Loucy (cell line): ENCODE results near the gene NRP1.

Experiments used
- H2AFZ ChIP-seq: fragments of 200-600 bp; sonication (generic); 2 replicates; pipeline ENCODE4 v1.6.0; 2016; ENCODE audit warnings: antibody characterized with exemption, mild to moderate bottlenecking, low read length, moderate library complexity
- H3F3A ChIP-seq: fragments of 200-600 bp; 2 replicates; pipeline ENCODE4 v1.6.0; 2016; ENCODE audit warnings: antibody characterized with exemption, low read depth, mild to moderate bottlenecking
- H3K27me3 ChIP-seq: fragments of 200-600 bp; sonication (generic); 2 replicates; pipeline ENCODE4 v1.6.1; 2014; ENCODE audit warnings: low read length, mild to moderate bottlenecking; ENCODE audit not compliant: insufficient read depth, poor library complexity, severe bottlenecking
- H3K36me3 ChIP-seq: fragments of 200-600 bp; sonication (generic); 2 replicates; pipeline ENCODE4 v1.6.1; 2016; ENCODE audit warnings: low read length; ENCODE audit not compliant: insufficient read depth
- H3K4me1 ChIP-seq: fragments of 200-600 bp; sonication (generic); 2 replicates; pipeline ENCODE4 v1.5.1; 2014; ENCODE audit warnings: low read length, mild to moderate bottlenecking; ENCODE audit not compliant: insufficient read depth, poor library complexity, severe bottlenecking
- H3K4me2 ChIP-seq: fragments of 200-600 bp; sonication (generic); 2 replicates; pipeline ENCODE4 v1.6.0; 2014; ENCODE audit warnings: antibody characterized with exemption, low read length, low read depth, mild to moderate bottlenecking; ENCODE audit not compliant: poor library complexity, severe bottlenecking
- H3K4me3 ChIP-seq: fragments of 200-600 bp; sonication (generic); 2 replicates; pipeline ENCODE4 v1.5.1; 2014; ENCODE audit warnings: low read length, mild to moderate bottlenecking, mixed read lengths; ENCODE audit not compliant: poor library complexity, severe bottlenecking
- H3K79me2 ChIP-seq: fragments of 200-600 bp; sonication (generic); 2 replicates; pipeline ENCODE4 v1.6.1; 2014; ENCODE audit warnings: low read length; ENCODE audit not compliant: insufficient read depth
- H3K9ac ChIP-seq: fragments of 200-600 bp; sonication (generic); 2 replicates; pipeline ENCODE4 v1.6.0; 2014; ENCODE audit warnings: mild to moderate bottlenecking, low read depth, low read length, moderate library complexity; ENCODE audit not compliant: poor library complexity, severe bottlenecking
- H3K9me2 ChIP-seq: fragments of 200-600 bp; sonication (generic); replicated peaks from 2 replicates; pipeline ENCODE4 v1.6.1; 2016; ENCODE audit warnings: low read depth, low read length, mixed read lengths
- H3K9me3 ChIP-seq: fragments of 200-600 bp; sonication (generic); 2 replicates; pipeline ENCODE4 v1.6.1; 2014; ENCODE audit warnings: mild to moderate bottlenecking, antibody characterized with exemption, low read length, low read depth; ENCODE audit not compliant: insufficient read depth
- H4K20me1 ChIP-seq: fragments of 200-600 bp; sonication (generic); 2 replicates; pipeline ENCODE4 v1.6.0; 2014; ENCODE audit warnings: antibody characterized with exemption, low read length, mild to moderate bottlenecking; ENCODE audit not compliant: insufficient read depth, poor library complexity, severe bottlenecking
- CTCF ChIP-seq: fragments of 200-600 bp; sonication (generic); conservative IDR thresholded peaks from 2 replicates; pipeline ENCODE4 v1.5.1; 2014; ENCODE audit warnings: mild to moderate bottlenecking, antibody characterized with exemption, low read length
- EZH2phosphoT487 ChIP-seq: fragments of 200-600 bp; IDR thresholded peaks from 2 replicates; pipeline ENCODE4 v1.6.1; 2018; ENCODE audit warnings: antibody characterized with exemption, mild to moderate bottlenecking, moderate library complexity, borderline replicate concordance

The NRP1 gene

GRCh38 chr10:33145451-33146188 is 188.8 kb downstream of the NRP1 start:
- H3K27me3 ChIP-seq, result no peaks in the 10 kb centered on the region
- no peak overlapping the region for H3K4me3 ChIP-seq
- no peak for TF ChIP-seq CTCF
- TF ChIP-seq EZH2phosphoT487, result no peak
- no peaks in the 10 kb centered on the region for H3K36me3 ChIP-seq
- H3K9ac ChIP-seq, result no peak overlapping the region
- H2AFZ ChIP-seq, result no peak overlapping the region
- H3K4me1 ChIP-seq, result peaks cover 14% of the 10 kb centered on the region
- no peaks in the 10 kb centered on the region for H4K20me1 ChIP-seq
- no peaks in the 10 kb centered on the region for H3K79me2 ChIP-seq
- no peaks in the 10 kb centered on the region for H3K9me3 ChIP-seq
- no peaks in the 10 kb centered on the region for H3K9me2 ChIP-seq
- no peak overlapping the region for H3K4me2 ChIP-seq
- no peaks in the 10 kb centered on the region for H3F3A ChIP-seq

GRCh38 chr10:33143160-33143728 is 191.2 kb downstream of the NRP1 start:
- Histone ChIP-seq H2AFZ (0 out of 2 replicates have a peak overlapping the region, but pooled peaks have one; percentile 16), H3K36me3 (no peaks in the 10 kb centered on the region)
- no peak for TF ChIP-seq CTCF
- no peak for TF ChIP-seq EZH2phosphoT487

GRCh38 chr10:33142295-33142694 is 192.2 kb downstream of the NRP1 start:
- Histone ChIP-seq H3K9me2 (no peaks in the 10 kb centered on the region), H3K4me3 (no peak overlapping the region), H3K27me3 (no peaks in the 10 kb centered on the region), H3F3A (no peaks in the 10 kb centered on the region), H3K4me1 (peaks cover 36% of the 10 kb centered on the region), H3K79me2 (no peaks in the 10 kb centered on the region), H3K36me3 (no peaks in the 10 kb centered on the region), H3K9ac (no peak overlapping the region), H3K4me2 (no peak overlapping the region), H3K9me3 (no peaks in the 10 kb centered on the region), H4K20me1 (no peaks in the 10 kb centered on the region), H2AFZ (no peak overlapping the region)
- no peak for TF ChIP-seq CTCF
- no peak for TF ChIP-seq EZH2phosphoT487

More at GRCh38 chr10:33143160-33143728, 191.2 kb downstream of the NRP1 start:
- H3F3A ChIP-seq, result no peaks in the 10 kb centered on the region
- H3K9me2 ChIP-seq, result no peaks in the 10 kb centered on the region
- no peaks in the 10 kb centered on the region for H3K9me3 ChIP-seq
- no peak overlapping the region for H3K4me3 ChIP-seq
- H3K4me2 ChIP-seq, result no peak overlapping the region
- H4K20me1 ChIP-seq, result no peaks in the 10 kb centered on the region
- H3K79me2 ChIP-seq, result no peaks in the 10 kb centered on the region
- H3K27me3 ChIP-seq, result no peaks in the 10 kb centered on the region
- no peak overlapping the region for H3K9ac ChIP-seq
- H3K4me1 ChIP-seq, result peaks cover 27% of the 10 kb centered on the region
